GM12874 (cell line): ENCODE results near the gene GHDC.

ENCODE experiments used
- TF ChIP-seq, protein P1 (sequence below): IDR thresholded peaks from 2 replicates; pipeline ENCODE4 v1.5.1; 2011; ENCODE audit warnings: low read depth, mild to moderate bottlenecking, control low read depth, low read length, moderate library complexity; ENCODE audit not compliant: insufficient read depth

GHDC gene

DNA sequence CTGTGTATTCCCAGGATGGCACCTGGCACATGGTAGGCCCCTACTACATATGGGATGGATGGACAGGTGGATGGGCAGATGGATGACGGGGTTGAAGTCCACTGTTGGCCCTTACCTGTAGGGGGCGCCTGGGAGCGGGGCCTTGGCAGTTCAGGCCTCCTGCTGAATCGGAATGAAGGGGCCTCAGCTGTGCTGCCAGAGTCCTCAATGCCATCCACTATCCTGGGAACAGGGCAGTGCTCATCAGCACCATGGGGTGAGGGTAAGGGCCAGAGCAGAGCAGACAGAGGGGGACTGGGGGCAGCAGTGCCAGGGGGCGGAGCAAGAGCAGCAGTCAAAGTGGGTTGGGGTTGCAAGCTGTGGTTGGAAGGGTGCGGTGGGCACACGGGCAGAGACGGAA is 31.2 kb downstream of the GHDC start:
- TF ChIP-seq, protein P1, sequence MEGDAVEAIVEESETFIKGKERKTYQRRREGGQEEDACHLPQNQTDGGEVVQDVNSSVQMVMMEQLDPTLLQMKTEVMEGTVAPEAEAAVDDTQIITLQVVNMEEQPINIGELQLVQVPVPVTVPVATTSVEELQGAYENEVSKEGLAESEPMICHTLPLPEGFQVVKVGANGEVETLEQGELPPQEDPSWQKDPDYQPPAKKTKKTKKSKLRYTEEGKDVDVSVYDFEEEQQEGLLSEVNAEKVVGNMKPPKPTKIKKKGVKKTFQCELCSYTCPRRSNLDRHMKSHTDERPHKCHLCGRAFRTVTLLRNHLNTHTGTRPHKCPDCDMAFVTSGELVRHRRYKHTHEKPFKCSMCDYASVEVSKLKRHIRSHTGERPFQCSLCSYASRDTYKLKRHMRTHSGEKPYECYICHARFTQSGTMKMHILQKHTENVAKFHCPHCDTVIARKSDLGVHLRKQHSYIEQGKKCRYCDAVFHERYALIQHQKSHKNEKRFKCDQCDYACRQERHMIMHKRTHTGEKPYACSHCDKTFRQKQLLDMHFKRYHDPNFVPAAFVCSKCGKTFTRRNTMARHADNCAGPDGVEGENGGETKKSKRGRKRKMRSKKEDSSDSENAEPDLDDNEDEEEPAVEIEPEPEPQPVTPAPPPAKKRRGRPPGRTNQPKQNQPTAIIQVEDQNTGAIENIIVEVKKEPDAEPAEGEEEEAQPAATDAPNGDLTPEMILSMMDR: peak; percentile 83

DNA sequence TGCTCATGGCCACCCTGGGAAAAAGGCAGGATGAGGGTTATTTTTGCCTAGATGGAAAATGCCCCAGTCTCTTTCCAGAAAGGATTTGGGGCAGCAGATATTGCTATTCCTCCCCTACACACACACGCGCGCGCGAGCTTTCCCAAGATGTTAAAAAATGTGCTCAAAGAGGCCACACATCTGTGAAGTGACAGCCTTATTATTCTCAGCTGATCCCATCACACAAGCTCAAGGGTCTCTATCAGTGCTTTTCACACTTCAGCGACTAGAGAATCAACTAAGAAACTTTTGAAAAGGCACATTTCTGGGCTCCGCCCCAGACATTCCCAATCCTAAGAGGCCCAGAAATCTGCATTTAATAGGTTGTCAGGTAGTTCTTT is 33.8 kb downstream of the GHDC start:
- TF ChIP-seq, protein P1: no peak

DNA sequence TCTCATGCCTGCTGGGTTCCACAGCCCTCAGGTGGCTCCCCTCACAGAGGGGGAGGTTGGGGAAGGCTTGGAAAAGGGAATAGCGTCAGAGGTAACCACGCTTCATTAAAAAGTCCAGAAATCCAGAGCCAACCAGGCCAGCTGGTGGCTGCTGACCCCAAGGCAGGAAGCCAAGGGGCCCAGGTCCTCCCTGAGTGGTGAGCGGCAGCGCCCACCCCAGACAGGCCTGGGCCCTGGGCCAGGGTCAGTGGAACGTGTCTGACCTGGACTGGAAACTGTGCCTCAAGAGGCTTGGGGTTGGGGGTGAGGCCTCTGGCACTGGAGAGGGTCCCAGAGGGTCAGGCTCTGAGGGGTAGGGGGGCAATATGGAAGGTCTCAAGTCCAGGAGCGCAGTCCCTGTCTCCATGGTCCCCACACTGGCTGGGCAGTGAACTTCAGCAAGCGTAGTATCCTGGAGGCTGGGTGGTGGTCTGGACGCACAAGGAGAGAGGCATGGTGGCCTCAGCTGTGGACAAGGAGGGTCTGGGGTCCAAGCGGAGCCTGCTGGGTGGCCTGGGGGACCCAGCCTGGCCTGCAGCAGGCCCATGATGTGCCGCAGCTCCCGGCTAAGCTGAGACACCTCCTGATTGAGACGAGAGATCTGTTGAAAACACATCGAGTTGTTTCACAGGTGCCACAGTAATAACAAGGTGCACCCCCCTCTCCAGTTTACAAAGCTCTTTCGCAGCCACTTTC is 34.3 kb downstream of the GHDC start:
- TF ChIP-seq, protein P1: no peak

DNA sequence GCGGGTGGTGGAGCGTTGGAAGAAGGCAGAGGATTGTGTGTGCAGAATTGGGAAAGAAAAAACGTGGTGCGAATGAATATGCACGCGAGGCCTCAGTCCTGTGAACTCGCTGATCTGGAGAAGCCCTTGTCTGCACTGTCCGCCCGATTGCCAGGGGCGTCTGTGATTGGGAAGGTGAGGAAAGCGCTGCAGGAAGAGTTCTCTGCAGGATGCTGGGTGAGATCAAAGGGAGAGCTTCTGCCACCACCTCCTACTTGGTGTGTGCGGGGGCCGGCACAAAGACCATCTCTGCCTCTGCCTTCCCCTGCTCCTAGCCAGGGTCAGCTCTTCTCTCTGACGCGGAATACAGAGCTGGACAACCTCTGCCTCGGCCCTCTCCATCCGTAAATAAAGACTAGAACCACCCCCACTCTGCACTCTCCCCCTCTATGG is 38.7 kb downstream of the GHDC start:
- TF ChIP-seq, protein P1: no peak

DNA sequence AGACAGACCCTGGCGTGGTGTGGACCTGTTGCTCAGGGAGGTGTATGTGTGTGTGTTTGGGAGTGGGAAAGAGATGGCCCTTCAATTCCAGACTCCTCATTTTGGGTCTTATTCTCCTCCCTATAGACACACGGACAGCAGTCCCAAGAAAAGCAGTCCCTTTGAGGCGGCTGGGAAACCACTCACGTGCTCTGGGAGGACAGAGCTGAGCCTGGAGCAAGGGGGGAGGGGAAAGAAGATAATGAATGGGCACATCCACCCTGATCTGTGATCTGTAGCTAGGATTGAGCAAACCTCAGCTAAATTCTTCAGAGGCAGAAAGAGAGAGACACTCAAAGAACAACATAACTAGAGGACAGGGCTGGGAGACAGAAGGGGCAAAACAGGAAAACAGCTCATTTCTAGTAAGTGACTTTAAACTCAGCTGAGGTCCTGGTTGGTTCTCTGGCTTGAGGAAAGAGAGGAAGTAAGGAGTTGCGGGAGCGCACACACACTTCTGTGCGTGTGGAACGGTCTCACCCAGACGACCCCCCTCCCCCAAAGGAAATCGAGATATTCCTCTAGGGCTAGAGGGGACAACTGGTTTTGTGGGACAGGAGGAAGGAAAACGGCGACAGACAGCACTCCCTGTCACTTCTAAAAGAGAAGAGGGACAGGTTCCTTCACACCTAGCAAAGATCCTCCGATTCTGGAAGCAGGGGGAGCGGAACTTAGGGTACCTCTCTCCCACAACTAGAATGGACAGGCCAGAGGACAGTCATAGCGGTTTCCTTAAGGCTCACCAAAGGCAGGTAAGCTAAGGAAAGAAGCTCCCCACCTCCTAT is 40.2 kb downstream of the GHDC start:
- TF ChIP-seq, protein P1: no peak

DNA sequence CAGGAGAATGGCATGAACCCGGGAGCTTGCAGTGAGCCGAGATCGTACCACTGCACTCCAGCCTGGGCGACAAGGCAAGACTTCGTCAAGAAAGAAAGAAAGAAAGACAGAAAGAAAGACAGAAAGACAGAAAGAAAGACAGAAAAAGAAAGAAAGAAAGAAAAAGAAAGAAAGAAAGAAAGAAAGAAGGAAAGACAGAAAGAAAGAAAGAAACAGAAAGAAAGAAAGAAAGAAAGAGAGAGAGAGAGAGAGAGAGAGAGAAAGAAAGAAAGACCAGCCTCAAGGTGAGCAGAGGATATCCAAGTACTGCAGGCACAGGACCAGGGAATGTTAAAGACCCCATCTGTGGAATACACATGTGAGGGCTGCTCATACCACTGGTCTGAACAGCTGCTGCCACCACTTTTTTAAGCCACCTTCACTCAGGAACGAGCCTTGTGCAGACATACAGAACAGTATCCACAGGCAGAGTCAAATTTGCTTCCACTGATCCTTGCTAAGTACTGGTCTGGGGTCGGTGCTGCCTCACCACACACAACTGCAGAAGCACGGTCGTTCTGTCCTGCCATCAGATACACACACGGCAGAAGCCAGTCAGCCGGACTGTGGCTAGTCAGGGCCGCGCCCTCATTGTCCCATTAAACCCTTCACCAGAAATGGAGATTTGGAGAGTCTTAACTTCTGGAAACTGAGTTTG is 47.2 kb downstream of the GHDC start:
- TF ChIP-seq, protein P1: no peak

DNA sequence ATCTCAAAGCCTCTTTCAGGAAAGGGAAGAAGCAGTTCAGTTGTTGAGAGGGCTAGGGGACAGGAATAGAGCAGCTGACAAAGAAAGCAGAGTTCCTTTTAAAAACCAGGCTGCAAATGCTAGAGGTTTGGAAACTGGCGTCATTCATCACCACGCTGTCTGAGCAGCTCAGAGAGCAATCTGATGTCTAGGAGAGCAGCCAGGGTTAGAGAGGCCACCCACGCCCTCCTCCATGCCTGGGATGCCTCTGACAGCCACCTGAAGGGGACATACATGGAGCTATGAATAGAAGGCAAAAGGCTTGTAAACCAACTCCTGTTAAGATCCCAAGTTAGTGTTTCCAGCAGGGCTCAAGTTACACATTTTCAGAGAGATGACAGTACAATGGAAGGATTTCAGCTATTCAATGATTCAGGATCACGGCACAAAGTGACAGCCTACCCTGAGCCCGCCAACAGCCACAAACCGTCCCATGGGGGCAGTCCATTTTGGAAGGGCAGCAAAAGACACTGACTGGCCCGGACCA is 51.9 kb downstream of the GHDC start:
- TF ChIP-seq, protein P1: no peak
